Heart left ventricle (tissue), 13 donors: ENCODE results near the gene SHISA8.

Experiments used
- CTCF ChIP-seq, 12 donors: fragments of 200-600 bp; sonication (generic) in 4 of 12; IDR thresholded peaks; one replicate each; pipeline versions ENCODE4 v1.5.0 to v1.8.0; 2018 to 2022; ENCODE audit warnings: antibody characterized with exemption in 12 of 12, mild to moderate bottlenecking in 5 of 12
- POLR2A ChIP-seq, 2 donors: fragments of 450-650 bp; IDR thresholded peaks; one replicate each; pipeline ENCODE4 v1.6.1; 2017; ENCODE audit warnings: antibody characterized with exemption in 2 of 2, mild to moderate bottlenecking in 2 of 2, moderate library complexity in 2 of 2
- donor health status: ischemic (EF 13 %, LVEDD 7.1; RV severe dilation, severe dysfunction).
- donor health status: DM: no; HTN: yes; CAD: no.
- donor health status: DM: no; HTN: no; CAD: no.
- donor health status: ischemic (EF 25% LVEDD 6.9; RV normal size, moderate dysfunction).
- donor health status: ischemic (EF 25% LVEDD 5.7; RV mildly dilated, moderate dysfunction).
- donor health status: ischemic (EF 35%, LVEDD 5.7; RV mildly dilated, moderate dysfunction).
- donor health status: nonischemic (EF 11% LVEDD 7.7; RV severe dilation, severe dysfunction).
- donor health status: DM: yes; HTN: yes; CAD: no.
- donor health status: PGD.
- donor health status: ischemic (EF 29% LVEDD 5.4; RV normal size, mild dysfunction).
- donor health status: nonischemic (EF 23%, LVEDD 6.1; RV moderate dilation, normal function).

GRCh38 chr22:41898645-41899044 is 16.2 kb downstream of the SHISA8 start:
- TF ChIP-seq CTCF (IDR thresholded peaks at IDR 0.05) (no peak), POLR2A (IDR thresholded peaks at IDR 0.05) (no peak)
